Measurements from ENCODE around the gene GTF2A1L.

GTF2A1L gene

DNA sequence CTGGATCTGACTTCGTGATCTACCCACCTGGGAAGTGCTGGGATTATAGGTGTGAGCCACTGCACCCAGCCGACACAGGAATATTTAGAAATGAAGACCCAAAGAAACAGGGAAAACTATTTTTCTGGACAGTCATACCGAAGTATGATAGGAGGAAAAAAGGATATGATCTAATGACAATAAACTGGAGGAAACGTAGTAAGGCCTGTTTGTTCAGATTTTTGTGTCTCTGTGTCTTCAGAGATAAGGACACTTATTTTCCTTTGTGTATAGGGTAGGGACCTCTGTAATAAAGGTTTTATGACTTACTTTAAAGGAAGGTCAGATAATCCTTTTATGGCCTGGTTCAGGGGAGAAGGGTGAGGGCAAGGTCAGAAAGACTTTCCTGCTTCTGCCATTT is 55.9 kb downstream of the GTF2A1L start:
- DNase-seq, result no peak
- H3K4me2 ChIP-seq (ENCODE audit: low read depth, low read length), result no peak overlapping the region
- TF ChIP-seq, protein P1, sequence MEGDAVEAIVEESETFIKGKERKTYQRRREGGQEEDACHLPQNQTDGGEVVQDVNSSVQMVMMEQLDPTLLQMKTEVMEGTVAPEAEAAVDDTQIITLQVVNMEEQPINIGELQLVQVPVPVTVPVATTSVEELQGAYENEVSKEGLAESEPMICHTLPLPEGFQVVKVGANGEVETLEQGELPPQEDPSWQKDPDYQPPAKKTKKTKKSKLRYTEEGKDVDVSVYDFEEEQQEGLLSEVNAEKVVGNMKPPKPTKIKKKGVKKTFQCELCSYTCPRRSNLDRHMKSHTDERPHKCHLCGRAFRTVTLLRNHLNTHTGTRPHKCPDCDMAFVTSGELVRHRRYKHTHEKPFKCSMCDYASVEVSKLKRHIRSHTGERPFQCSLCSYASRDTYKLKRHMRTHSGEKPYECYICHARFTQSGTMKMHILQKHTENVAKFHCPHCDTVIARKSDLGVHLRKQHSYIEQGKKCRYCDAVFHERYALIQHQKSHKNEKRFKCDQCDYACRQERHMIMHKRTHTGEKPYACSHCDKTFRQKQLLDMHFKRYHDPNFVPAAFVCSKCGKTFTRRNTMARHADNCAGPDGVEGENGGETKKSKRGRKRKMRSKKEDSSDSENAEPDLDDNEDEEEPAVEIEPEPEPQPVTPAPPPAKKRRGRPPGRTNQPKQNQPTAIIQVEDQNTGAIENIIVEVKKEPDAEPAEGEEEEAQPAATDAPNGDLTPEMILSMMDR (IDR thresholded peaks at IDR 0.05; ENCODE audit: low read length), result no peak
- TF ChIP-seq EZH2phosphoT487 (IDR thresholded peaks at IDR 0.05; ENCODE audit: low read length) (no peak), EZH2 (optimal IDR thresholded peaks at IDR 0.05; ENCODE audit: low read depth, low read length) (no peak)
- H3K9ac ChIP-seq (ENCODE audit: low read length), result no peak overlapping the region
- H3K79me2 ChIP-seq (ENCODE audit: low read length), result no peaks in the 10 kb centered on the region
- no peak overlapping the region for H3K4me3 ChIP-seq (ENCODE audit: low read length)
- no peak overlapping the region for H3K27ac ChIP-seq (ENCODE audit: low read length)
- H3K9me2 ChIP-seq (replicated peaks; ENCODE audit: insufficient read depth, low read length), result no peaks in the 10 kb centered on the region
- no peaks in the 10 kb centered on the region for H3K36me3 ChIP-seq (replicated peaks; ENCODE audit: insufficient read depth, low read length)
- peaks cover 11% of the 10 kb centered on the region for H3K4me1 ChIP-seq (ENCODE audit: low read length)
- peaks cover 4% of the 10 kb centered on the region; the same call in 1 of the 2 replicates for H3F3A ChIP-seq (ENCODE audit: insufficient read depth, low read length)
- H3K9me3 ChIP-seq (replicated peaks; ENCODE audit: insufficient read depth, low read length), result no peaks in the 10 kb centered on the region
- no peaks in the 10 kb centered on the region for H4K20me1 ChIP-seq (ENCODE audit: insufficient read depth, low read length)
- H3K27me3 ChIP-seq (replicated peaks; ENCODE audit: insufficient read depth, low read length), result no peaks in the 10 kb centered on the region
- no peak overlapping the region for H2AFZ ChIP-seq (ENCODE audit: low read length)

DNA sequence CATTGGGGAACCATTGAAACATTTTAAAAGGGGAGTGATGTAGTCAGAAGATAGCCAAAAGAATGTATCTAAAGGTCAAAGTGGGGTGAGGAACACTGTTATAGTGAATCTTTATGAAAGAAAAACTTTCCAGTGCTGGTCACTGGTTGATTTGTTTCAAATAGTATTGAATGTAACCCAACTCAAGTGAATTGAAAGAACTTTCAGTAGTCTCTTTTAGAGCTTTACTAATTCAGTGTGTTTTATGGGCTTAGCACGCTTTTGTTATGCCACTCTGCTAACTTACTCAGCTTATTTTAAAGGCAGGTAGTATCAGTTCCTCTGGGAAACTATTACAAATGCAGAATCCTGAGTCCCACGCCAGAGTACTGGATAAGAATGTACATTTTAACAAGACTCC is 57.3 kb downstream of the GTF2A1L start:
- DNase-seq, result peak; percentile 51
- no peaks in the 10 kb centered on the region for H3K27me3 ChIP-seq (replicated peaks; ENCODE audit: insufficient read depth, low read length)
- H4K20me1 ChIP-seq (ENCODE audit: insufficient read depth, low read length), result no peaks in the 10 kb centered on the region
- H3K4me1 ChIP-seq (ENCODE audit: low read length), result peaks cover 11% of the 10 kb centered on the region
- H3K4me2 ChIP-seq (ENCODE audit: low read depth, low read length), result peak overlapping the region; percentile 47
- H3K9me2 ChIP-seq (replicated peaks; ENCODE audit: insufficient read depth, low read length), result no peaks in the 10 kb centered on the region
- H3K36me3 ChIP-seq (replicated peaks; ENCODE audit: insufficient read depth, low read length), result no peaks in the 10 kb centered on the region
- TF ChIP-seq EZH2phosphoT487 (IDR thresholded peaks at IDR 0.05; ENCODE audit: low read length) (no peak), EZH2 (optimal IDR thresholded peaks at IDR 0.05; ENCODE audit: low read depth, low read length) (no peak)
- TF ChIP-seq, protein P1 (IDR thresholded peaks at IDR 0.05; ENCODE audit: low read length), result no peak
- no peak overlapping the region for H3K9ac ChIP-seq (ENCODE audit: low read length)
- H3K79me2 ChIP-seq (ENCODE audit: low read length), result no peaks in the 10 kb centered on the region
- peak overlapping the region; percentile 19; the same call in 1 of the 2 replicates for H3K4me3 ChIP-seq (ENCODE audit: low read length)
- peak overlapping the region; percentile 27; the same call in 1 of the 2 replicates for H3K27ac ChIP-seq (ENCODE audit: low read length)
- no peak overlapping the region for H2AFZ ChIP-seq (ENCODE audit: low read length)
- peaks cover 4% of the 10 kb centered on the region; the same call in 1 of the 2 replicates for H3F3A ChIP-seq (ENCODE audit: insufficient read depth, low read length)
- H3K9me3 ChIP-seq (replicated peaks; ENCODE audit: insufficient read depth, low read length), result no peaks in the 10 kb centered on the region

DNA sequence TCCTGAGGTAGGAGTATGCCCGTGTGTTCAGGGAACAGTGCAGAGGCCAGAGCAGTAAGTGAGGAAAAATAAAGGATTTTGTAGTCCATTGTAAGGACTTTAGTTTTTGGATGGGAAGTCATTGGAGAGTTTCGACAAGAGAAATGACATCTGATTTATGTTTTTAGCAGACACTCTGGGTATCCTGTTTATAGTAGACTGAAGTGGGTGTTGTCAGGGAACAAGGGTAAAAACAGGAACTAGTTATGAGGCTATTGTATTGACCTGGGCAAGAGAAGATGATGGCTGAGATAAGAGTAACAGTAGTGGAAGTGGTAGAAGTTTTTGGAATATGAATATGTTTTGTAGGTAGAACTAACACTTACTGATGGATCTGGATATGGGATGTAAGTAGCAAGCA is 59.8 kb downstream of the GTF2A1L start:
- H3K4me2 ChIP-seq (ENCODE audit: low read depth, low read length), result no peak overlapping the region
- TF ChIP-seq, protein P1 (IDR thresholded peaks at IDR 0.05; ENCODE audit: low read length), result no peak
- TF ChIP-seq EZH2phosphoT487 (IDR thresholded peaks at IDR 0.05; ENCODE audit: low read length) (no peak), EZH2 (optimal IDR thresholded peaks at IDR 0.05; ENCODE audit: low read depth, low read length) (no peak)
- peaks cover 11% of the 10 kb centered on the region for H3K4me1 ChIP-seq (ENCODE audit: low read length)
- H3K9ac ChIP-seq (ENCODE audit: low read length), result no peak overlapping the region
- no peaks in the 10 kb centered on the region for H3K9me2 ChIP-seq (replicated peaks; ENCODE audit: insufficient read depth, low read length)
- H3K27ac ChIP-seq (ENCODE audit: low read length), result no peak overlapping the region
- H2AFZ ChIP-seq (ENCODE audit: low read length), result no peak overlapping the region
- no peak overlapping the region for H3K4me3 ChIP-seq (ENCODE audit: low read length)
- peaks cover 4% of the 10 kb centered on the region; the same call in 1 of the 2 replicates for H3F3A ChIP-seq (ENCODE audit: insufficient read depth, low read length)
- no peaks in the 10 kb centered on the region for H3K36me3 ChIP-seq (replicated peaks; ENCODE audit: insufficient read depth, low read length)
- no peaks in the 10 kb centered on the region for H3K79me2 ChIP-seq (ENCODE audit: low read length)
- DNase-seq, result no peak
- H4K20me1 ChIP-seq (ENCODE audit: insufficient read depth, low read length), result no peaks in the 10 kb centered on the region
- no peaks in the 10 kb centered on the region for H3K9me3 ChIP-seq (replicated peaks; ENCODE audit: insufficient read depth, low read length)
- no peaks in the 10 kb centered on the region for H3K27me3 ChIP-seq (replicated peaks; ENCODE audit: insufficient read depth, low read length)
